Mucosa of descending colon (tissue), 3 donors: ENCODE measurements around the gene NKAIN2. TPM values are rescaled to one million over a fixed set of nuclear protein-coding genes. Genes with fewer than 3 reads are reported as not detected.

Experiments
- ATAC-seq: fragments of 200-7000 bp; cut with Tn5 transposase; one replicate; pipeline ENCODE4 v1.9.1; 2020; ENCODE audit warnings: mild to moderate bottlenecking, moderate library complexity
- DNase-seq, 3 donors: peaks; one replicate each; pipeline ENCODE4 v3.0.0-alpha.2; 2020
- H3K36me3 ChIP-seq: fragments of 200-600 bp; one replicate; pipeline ENCODE4 v1.8.0; 2021; ENCODE audit warnings: low read depth, mild to moderate bottlenecking
- H3K4me1 ChIP-seq: fragments of 200-600 bp; one replicate; pipeline ENCODE4 v1.8.0; 2021; ENCODE audit warnings: low read depth, mild to moderate bottlenecking
- H3K4me3 ChIP-seq: fragments of 200-600 bp; one replicate; pipeline ENCODE4 v1.8.0; 2021; ENCODE audit warnings: mild to moderate bottlenecking
- H3K9me3 ChIP-seq: fragments of 200-600 bp; one replicate; pipeline ENCODE4 v1.8.0; 2021; ENCODE audit warnings: mild to moderate bottlenecking
- intact Hi-C, 2 donors: fragments of 100-400 bp; cut with DNase I in 1 of 2; cut with micrococcal nuclease in 1 of 2; formaldehyde crosslinking; loops; one replicate each; pipeline versions ENCODE4 v1.11.0 to v1.11.1; 2022; cut with DNase I, micrococcal nuclease
- total RNA-seq, 3 donors: library from RNA; stranded (reverse); fragmentation: NEBNext Ultra II Directional in 2 of 3; extraction: Animal tissue kit (Norgen Biotek cat#: 25700) in 2 of 3; gene quantifications; one replicate each; pipeline versions ENCODE4 v1.2.1 to v1.2.4, GENCODE V29; 2021 to 2023
- TF ChIP-seq, protein P1 (sequence below): fragments of 200-600 bp; IDR thresholded peaks from one replicate; pipeline ENCODE4 v1.8.0; 2022; ENCODE audit warnings: antibody characterized with exemption, mild to moderate bottlenecking
- donor health status: DM: no; HTN: no; CAD: no; lungs with moderate emphysema.
- donor health status: DM: no; HTN: no; CAD: no.
- donor health status: DM: no; HTN: yes; CAD: no.

NKAIN2 gene
- total RNA-seq, 3 donors from 2014 or later = 0.34 to 4.7 (median 0.69) TPM

DNA sequence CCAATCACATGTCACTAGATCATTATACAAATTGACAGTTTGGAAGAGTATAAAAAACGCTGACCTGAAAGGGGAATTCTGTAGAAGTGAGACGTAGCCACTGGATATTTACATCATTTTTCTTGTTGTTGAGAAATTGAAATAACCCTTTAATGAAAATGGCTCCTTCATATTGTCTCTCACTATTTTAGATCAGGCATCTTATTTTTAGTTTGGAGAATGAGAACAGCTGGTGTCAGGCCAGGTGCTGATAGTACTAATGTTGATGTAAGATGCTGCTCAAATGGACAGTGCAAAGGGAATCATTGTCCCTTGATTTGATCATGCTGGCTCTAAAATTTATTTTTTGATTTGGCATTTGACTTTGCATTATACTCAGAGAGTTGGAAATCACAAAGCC is 17.4 kb downstream of the NKAIN2 start:
- H3K4me3 ChIP-seq = no peak overlapping the region
- TF ChIP-seq, protein P1, sequence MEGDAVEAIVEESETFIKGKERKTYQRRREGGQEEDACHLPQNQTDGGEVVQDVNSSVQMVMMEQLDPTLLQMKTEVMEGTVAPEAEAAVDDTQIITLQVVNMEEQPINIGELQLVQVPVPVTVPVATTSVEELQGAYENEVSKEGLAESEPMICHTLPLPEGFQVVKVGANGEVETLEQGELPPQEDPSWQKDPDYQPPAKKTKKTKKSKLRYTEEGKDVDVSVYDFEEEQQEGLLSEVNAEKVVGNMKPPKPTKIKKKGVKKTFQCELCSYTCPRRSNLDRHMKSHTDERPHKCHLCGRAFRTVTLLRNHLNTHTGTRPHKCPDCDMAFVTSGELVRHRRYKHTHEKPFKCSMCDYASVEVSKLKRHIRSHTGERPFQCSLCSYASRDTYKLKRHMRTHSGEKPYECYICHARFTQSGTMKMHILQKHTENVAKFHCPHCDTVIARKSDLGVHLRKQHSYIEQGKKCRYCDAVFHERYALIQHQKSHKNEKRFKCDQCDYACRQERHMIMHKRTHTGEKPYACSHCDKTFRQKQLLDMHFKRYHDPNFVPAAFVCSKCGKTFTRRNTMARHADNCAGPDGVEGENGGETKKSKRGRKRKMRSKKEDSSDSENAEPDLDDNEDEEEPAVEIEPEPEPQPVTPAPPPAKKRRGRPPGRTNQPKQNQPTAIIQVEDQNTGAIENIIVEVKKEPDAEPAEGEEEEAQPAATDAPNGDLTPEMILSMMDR = no peak
- H3K9me3 ChIP-seq = no peaks in the 10 kb centered on the region
- ATAC-seq (no peak), DNase-seq (no peak)
- intact Hi-C loops = no loop called here
- H3K4me1 ChIP-seq = no peaks in the 10 kb centered on the region
- H3K36me3 ChIP-seq = no peaks in the 10 kb centered on the region

DNA sequence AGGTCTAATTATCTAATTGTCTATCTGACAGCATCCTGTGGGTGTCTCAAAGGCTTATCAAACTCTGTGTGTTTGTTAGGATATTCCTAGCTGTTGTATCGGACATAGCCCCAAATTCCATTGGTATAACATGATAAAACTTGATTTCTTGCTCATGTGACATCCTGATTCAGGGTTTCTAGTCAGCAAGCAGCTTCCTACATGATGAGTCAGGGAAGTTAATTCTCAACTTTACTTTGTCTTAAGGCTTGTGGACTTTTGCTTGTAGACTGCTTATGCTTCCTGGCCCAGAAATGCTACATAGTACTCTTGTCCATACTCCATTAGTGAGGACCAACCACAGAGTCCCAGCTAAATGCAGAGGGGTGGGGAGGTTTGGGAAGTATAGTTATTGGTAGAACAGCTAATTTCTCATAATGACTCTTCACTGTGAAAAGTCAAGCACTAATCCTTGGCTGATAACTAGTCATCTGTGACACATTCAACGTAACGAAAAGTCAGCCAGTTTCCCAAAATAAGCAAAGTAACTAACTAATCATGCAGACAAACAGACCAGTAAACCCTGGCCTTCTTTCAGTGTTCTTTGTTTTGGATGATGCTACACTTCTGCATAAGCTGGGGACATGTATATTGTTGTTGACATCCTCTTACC is 25.8 kb downstream of the NKAIN2 start:
- H3K4me3 ChIP-seq = no peak overlapping the region
- no peaks in the 10 kb centered on the region for H3K9me3 ChIP-seq
- no peaks in the 10 kb centered on the region for H3K36me3 ChIP-seq
- no peaks in the 10 kb centered on the region for H3K4me1 ChIP-seq
- ATAC-seq = no peak
- intact Hi-C loops = no loop called here
- no peak for DNase-seq
- TF ChIP-seq, protein P1 = no peak

DNA sequence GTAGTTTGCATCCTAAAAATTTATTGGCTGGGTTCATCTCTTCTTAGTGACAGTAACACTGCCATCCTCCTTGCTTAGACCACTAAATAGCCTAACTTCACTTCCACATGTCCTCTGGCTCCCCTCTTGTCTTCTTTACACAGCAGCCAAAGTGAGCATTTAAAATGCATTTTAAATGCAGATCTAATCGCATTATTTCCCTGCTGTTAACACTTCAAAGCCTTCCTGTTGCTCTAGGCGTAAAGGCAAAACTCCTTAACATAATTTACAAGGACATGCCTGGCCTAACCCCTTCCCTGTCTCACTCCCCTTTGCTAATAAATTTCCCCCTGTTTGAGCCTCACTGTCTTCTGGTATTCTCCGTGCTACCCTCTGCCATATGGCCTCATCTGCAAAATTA is 26.5 kb downstream of the NKAIN2 start:
- Histone ChIP-seq H3K36me3 (no peaks in the 10 kb centered on the region), H3K9me3 (no peaks in the 10 kb centered on the region), H3K4me1 (no peaks in the 10 kb centered on the region), H3K4me3 (no peak overlapping the region)
- intact Hi-C loops = no loop called here
- no peak for DNase-seq
- no peak for ATAC-seq
- TF ChIP-seq, protein P1 = no peak

DNA sequence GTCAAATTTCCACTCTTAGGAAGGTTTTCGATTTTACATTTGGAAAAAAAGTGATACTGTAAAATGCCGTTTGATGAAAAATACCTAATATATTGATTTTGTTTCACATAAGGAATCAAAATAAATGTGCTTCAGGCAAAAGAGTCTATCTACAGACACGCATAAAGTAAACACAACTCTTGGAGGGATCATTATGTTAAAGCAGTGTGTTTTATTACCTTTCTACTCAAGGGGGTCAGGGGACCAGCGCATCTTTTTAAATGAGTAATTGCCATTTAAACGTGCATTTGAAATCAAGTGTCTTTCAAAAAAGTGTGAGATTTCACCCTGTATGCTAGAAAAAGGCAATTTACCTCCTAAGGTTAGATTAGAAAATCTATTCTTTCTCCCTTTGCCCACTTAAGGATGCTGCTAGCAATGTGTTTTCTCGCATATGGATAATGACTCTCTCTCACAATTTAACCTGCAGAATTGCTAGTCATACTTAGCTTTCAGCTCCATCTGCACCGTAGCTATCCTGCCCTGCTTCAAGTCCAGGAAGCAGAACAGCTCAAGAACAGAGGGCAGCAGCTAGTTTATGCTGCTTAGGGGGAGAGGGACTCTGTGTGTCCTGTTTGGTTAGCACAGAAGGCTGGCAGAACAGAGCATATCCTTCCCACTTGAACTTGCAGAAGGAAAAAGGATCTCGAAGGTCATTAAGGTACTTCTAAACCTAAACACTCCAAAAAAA is 35.0 kb downstream of the NKAIN2 start:
- ATAC-seq (no peak), DNase-seq (no peak)
- TF ChIP-seq, protein P1 = no peak
- intact Hi-C loops = no loop called here
- Histone ChIP-seq H3K4me1 (no peaks in the 10 kb centered on the region), H3K4me3 (no peak overlapping the region), H3K36me3 (no peaks in the 10 kb centered on the region), H3K9me3 (no peaks in the 10 kb centered on the region)

DNA sequence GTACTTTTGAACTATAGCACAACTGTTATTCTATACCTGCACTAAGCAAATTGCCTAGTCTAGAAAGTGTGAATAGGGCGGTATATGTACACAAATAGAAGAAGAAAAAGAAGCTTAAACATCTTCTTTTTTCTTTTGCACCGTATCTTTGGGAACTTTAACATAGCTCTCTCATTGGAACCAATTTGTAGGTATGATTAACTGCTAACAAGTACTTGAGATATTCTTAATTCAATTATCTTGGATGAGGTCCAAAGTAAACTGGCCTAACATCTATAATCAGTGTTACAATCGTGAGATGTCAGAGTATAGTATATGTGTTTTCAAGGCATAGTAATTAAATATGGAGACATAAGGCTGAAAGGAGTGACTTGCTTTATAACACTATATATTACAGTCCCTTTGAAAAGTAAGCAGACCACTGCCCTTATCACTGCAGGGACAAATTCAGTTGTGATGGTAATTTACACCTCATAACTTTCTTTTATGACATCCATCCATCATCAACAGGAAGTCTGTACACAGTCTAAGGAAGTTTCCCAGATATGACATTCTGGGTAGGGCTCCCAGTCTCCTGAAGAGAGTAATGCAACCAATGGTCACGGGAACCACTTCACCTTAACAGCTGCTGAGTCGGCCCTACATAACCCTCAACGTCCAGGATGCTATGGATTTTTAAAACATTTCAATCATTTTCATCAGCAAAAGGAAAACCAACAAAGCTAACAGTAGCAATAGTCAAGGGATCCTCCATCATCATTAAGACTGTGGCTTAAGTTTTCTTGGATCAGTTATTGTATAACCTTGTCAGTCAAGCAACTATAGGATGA is 37.6 kb downstream of the NKAIN2 start:
- no peaks in the 10 kb centered on the region for H3K9me3 ChIP-seq
- H3K4me1 ChIP-seq = no peaks in the 10 kb centered on the region
- H3K36me3 ChIP-seq = no peaks in the 10 kb centered on the region
- TF ChIP-seq, protein P1 = no peak
- intact Hi-C loops = no loop called here
- ATAC-seq = peak; percentile 40
- no peak for DNase-seq
- no peak overlapping the region for H3K4me3 ChIP-seq
